ENCODE measurements around the gene EXOC4. TPM values are rescaled to one million over a fixed set of nuclear protein-coding genes. Genes with fewer than 3 reads are reported as not detected.

Gene EXOC4
- total RNA-seq, 1 experiment from 2014 or later: 75.8 TPM

DNA sequence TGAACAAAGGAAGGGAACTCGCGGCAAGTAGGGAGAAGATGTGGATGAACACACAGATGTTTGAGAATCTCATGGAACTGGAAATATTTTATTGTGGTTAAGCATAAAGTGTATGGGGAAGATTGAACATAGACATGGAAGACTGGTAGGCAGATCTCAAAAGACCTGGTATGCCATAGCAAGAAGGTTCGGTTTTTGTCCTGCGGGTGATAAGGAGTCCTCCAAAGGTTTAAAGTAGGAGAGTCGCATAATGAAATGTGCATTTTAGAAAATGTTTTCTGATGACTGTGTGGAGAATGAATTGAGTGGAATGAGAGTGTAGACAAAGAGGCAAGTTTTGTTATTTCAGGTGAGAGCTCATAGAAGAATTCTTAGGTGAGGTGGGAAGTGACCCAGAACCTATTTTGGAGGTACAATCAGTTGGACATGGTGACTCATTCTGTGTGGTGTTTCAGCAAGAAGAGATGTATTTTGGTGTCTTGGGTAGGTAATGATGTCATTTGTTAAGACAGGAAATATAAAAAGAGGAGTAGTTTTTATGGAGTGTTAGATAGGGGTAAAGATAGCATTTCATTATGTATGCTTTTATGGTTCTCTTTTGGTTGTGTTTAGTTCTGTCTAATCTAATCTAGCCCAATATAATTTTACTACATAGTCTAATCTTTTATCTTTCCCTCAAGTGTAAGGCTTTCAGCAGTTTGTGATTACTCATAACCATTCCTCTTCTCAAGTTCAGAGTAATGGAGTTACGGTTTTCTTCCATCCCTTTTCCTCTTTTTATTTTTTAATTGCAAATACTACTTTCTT lies 239.2 kb downstream of the EXOC4 start:
- H3K23me2 ChIP-seq (ENCODE audit: insufficient read length, low read depth, low read length, poor library complexity, severe bottlenecking): no peaks in the 10 kb centered on the region
- WGBS (ENCODE audit: extremely low coverage, insufficient read length, low lambda C conversion rate): 100% methylated on average over 1 of the region's 6 CpGs
- no peak overlapping the region for H3K56ac ChIP-seq (ENCODE audit: insufficient read length, low read depth, low read length)

More for the DNA sequence above, 239.2 kb downstream of the EXOC4 start:
- no peak overlapping the region for H2BK20ac ChIP-seq (ENCODE audit: low read depth, low read length, poor library complexity, severe bottlenecking)
- no peak overlapping the region for H3K4ac ChIP-seq (ENCODE audit: low read depth, low read length)
- Mint-ChIP-seq H3K27me3 (ENCODE audit: low read depth) (no peaks in the 10 kb centered on the region), H3K4me3 (no peak overlapping the region), H3K36me3 (ENCODE audit: insufficient read depth in 1 of 3, low read depth in 3 of 3) (no peaks in the 10 kb centered on the region; a peak in 2 of 7 replicates), H3K9me3 (no peaks in the 10 kb centered on the region), H3K4me1 (peaks cover 5 to 8% of the 10 kb centered on the region in 2 experiments; a peak in 3 of 4 replicates), H3K27ac (no peak overlapping the region; a peak in 1 of 7 replicates)
- H3K4me1 ChIP-seq (ENCODE audit: insufficient read depth, low read length): no peaks in the 10 kb centered on the region
- H2AFZ ChIP-seq (ENCODE audit: low read length): no peak overlapping the region
- H3K79me1 ChIP-seq (ENCODE audit: insufficient read depth, low read depth, low read length, poor library complexity, severe bottlenecking): no peaks in the 10 kb centered on the region
- no peak overlapping the region for H2BK120ac ChIP-seq (ENCODE audit: low read depth, low read length, poor library complexity, severe bottlenecking)
- H3K9me3 ChIP-seq (ENCODE audit: control insufficient read depth, low read depth, low read length): no peaks in the 10 kb centered on the region
- no peak overlapping the region for H2BK5ac ChIP-seq (ENCODE audit: insufficient read length, low read length)
- H2BK15ac ChIP-seq (ENCODE audit: low read depth, low read length): no peak overlapping the region
- no peak overlapping the region for H4K91ac ChIP-seq (ENCODE audit: insufficient read length, low read depth, low read length)
- H3T11ph ChIP-seq (ENCODE audit: low read length): no peak overlapping the region
- H3K27ac ChIP-seq (ENCODE audit: insufficient read length, low read depth, low read length): no peak overlapping the region
- H3K9ac ChIP-seq (ENCODE audit: extremely low read depth, insufficient read length, low read length): no peak overlapping the region
- H4K20me1 ChIP-seq (ENCODE audit: control insufficient read depth, insufficient read depth, insufficient read length): no peaks in the 10 kb centered on the region
- no peaks in the 10 kb centered on the region for H3K79me2 ChIP-seq (ENCODE audit: insufficient read depth, low read length)
- no peak overlapping the region for H3K23ac ChIP-seq (ENCODE audit: insufficient read length, low read depth, low read length)
- DNase-seq: no peak
- no peak overlapping the region for H3K4me2 ChIP-seq (ENCODE audit: insufficient read depth, insufficient read length, low read length)
- H2AK5ac ChIP-seq (ENCODE audit: insufficient read length, low read length): no peak overlapping the region
- no peak overlapping the region for H4K8ac ChIP-seq (replicated peaks; ENCODE audit: insufficient read length, low read depth, low read length)
- no peak overlapping the region for H3K18ac ChIP-seq (ENCODE audit: insufficient read length, low read depth, low read length)
- H3K14ac ChIP-seq (ENCODE audit: insufficient read depth, low read length): no peak overlapping the region
- H3K27me3 ChIP-seq (ENCODE audit: insufficient read depth, low read length): no peaks in the 10 kb centered on the region
- H2BK12ac ChIP-seq (ENCODE audit: insufficient read length, low read depth, low read length): no peak overlapping the region
- no peak overlapping the region for H4K5ac ChIP-seq (ENCODE audit: insufficient read length, low read depth, low read length)
- TF ChIP-seq, protein P1, sequence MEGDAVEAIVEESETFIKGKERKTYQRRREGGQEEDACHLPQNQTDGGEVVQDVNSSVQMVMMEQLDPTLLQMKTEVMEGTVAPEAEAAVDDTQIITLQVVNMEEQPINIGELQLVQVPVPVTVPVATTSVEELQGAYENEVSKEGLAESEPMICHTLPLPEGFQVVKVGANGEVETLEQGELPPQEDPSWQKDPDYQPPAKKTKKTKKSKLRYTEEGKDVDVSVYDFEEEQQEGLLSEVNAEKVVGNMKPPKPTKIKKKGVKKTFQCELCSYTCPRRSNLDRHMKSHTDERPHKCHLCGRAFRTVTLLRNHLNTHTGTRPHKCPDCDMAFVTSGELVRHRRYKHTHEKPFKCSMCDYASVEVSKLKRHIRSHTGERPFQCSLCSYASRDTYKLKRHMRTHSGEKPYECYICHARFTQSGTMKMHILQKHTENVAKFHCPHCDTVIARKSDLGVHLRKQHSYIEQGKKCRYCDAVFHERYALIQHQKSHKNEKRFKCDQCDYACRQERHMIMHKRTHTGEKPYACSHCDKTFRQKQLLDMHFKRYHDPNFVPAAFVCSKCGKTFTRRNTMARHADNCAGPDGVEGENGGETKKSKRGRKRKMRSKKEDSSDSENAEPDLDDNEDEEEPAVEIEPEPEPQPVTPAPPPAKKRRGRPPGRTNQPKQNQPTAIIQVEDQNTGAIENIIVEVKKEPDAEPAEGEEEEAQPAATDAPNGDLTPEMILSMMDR (conservative IDR thresholded peaks at IDR 0.05): no peak
